ENCODE measurements around the gene ZSCAN10. TPM values are rescaled to one million over a fixed set of nuclear protein-coding genes. Genes with fewer than 3 reads are reported as not detected.

Gene ZSCAN10
- total RNA-seq, result not detected in 2 replicates

DNA sequence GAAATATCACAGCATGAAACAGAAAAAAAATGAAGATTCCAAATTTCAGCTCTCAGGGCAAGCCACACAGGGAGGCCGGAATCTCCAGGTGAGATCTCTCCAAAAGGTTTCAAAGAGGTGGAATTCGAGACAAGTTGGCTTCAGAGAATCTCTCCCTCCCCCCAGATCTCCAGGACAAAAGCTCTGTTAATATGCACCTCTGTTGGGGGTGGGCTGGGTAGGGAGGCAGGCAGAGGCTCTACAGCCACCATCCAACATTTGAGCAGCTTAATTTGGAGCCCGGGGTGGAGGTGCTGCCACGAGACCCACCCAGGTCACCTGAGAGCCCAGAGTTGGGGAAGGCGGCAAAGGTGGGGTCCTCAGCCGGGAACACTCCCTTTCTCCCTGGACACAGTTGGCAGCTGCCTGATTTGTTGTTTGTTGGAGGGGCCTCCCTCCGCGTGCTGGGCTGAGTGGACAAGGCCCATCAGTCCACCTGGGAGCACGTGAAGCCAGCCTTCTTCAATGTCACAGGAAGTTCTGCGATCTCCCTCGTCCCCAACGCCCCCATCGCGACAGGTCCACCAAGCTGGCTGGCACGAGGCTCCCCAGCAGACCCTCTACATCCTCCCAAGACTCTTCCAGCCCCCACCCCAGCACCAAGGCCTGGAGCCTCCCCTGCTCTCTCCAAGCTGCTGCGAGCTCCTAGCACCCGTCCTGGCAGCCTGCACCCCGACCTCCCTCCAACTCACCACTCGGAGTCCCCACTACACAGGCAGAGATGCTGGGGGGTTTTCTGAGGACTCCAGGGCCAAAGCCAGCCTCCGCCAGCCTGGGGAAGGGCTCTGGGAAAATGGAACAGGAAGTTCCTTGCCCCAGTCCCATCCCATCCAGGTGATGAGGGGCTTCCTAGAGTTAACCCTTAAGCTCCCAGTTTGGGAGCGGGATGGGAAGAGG, at the start of gene ZSCAN10:
Gene ZSCAN10 (minus strand): TSS at position 836 of the 936 bp plus-strand sequence. CDS start 6,357 bp downstream, outside the sequence.

DNA sequence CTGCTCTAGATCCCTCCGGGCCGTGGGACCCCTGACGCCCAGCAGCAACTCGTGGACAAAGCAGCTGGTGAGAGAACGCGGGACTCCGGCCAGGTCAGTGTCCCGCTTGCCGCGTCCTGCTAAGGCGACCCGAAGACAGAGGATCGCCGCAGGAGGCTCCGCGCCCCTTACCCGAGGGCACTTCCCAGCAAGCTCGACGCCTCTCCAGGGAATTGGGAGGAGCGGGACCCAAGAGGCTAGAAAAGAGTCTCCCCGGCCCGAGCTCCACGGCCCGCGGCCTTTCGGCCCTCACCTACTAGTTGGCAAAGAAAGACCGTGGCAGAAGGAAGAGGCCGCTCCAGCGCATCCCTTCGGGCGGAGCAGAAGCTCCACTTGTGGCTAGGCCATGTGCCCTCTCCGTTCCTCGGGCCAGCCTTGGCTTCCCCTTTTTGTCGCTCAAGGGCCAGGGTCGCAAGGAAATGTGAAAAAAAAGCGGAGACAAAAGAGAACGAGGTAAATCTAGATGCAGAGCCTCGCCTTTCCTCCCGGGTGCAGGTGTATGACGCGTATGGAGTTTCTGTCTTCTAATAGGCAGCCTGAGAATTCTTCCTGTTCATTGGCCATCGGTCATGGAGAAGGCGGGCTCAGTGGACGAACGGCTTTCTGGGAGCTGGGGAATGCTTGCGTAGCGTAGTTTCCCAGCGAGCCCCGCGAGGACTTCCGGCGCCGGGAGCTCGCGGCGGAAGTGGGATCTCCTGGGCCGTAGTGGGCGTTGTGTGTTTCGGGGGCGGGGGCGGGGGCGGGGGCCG, 35.4 kb upstream of the ZSCAN10 start, which contains the start of gene ZNF213:
Gene ZNF213 (plus strand): TSS at position 692 of the 788 bp plus-strand sequence. CDS start 2,252 bp downstream, outside the sequence.

DNA sequence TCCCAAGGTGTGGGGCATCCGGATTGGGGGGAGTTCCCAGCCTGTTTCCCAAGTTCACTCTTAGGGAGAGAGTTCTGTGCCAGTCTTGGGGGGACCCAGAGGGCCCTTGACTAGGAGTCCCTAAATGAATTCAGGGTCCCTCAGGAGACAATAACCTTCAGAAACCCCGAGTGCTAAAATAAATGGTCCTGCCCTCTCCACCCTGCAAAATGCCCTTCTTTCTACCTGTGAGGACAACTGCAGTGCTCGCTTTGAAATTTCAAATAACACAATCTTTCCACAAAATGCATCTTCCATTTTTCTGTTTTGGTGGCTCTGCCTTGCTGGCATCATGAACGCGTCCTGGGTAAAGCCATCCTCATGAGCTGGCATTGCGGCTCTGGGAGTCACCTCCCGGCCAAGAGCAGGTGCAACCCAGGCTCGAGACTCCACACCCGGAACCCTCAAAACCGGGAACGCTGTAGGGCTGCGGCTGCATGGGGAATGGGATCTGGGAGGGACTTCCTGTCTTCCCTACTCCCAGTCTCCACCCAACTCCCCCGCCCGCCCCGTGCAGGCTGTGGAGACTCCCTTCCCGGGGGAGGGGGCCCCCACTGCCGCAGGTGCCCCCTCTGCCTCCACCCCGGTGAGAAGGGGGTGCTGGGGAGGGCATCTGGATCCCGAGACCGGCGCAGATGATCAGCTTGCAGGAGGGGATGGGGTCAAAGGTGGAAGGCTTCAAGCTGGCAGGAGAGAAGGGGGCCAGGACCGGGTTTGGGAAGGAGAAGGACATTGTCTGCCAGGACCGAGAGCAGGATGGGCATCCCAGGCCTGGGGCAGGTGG, 13.2 kb upstream of the ZSCAN10 start, which contains the start of gene ZNF205:
Gene ZNF205 (plus strand): TSS at position 529 of the 823 bp plus-strand sequence. CDS start 845 bp downstream, outside the sequence.

DNA sequence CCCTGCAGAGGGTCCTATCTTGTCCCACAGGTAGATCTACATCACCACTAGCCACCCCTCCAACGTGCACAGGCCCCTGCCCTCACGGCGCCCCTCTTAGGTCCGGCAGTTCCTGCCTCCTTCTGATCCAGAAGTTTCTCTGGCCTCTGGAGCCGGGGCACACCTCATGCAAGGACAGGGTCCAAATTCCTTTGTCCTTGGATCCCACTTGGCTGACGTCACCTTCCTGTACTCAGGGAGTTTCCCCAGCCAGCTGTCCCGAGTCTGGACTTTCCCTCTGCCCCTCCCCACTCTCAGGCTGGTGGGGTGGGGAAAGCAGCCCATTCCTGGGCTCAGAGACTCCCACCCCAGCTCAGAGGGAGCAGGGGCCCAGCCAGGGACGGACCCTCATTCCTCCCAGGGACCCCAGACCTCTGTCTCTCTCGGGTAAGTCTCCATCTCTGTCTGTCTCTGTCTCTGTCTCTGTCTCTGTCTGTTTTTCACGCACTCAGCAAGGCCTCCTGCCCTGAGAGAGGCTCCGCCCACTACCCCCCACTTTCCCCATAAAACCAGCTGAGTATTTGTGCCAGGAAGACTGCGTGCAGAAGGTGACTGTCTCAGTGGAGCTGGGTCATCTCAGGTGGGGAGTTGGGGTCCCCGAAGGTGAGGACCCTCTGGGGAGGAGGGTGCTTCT, 33.9 kb downstream of the ZSCAN10 start, which contains the start of gene IL32:
Gene IL32 (plus strand): TSS at position 572 of the 673 bp plus-strand sequence. CDS start 172 bp downstream, outside the sequence.

DNA sequence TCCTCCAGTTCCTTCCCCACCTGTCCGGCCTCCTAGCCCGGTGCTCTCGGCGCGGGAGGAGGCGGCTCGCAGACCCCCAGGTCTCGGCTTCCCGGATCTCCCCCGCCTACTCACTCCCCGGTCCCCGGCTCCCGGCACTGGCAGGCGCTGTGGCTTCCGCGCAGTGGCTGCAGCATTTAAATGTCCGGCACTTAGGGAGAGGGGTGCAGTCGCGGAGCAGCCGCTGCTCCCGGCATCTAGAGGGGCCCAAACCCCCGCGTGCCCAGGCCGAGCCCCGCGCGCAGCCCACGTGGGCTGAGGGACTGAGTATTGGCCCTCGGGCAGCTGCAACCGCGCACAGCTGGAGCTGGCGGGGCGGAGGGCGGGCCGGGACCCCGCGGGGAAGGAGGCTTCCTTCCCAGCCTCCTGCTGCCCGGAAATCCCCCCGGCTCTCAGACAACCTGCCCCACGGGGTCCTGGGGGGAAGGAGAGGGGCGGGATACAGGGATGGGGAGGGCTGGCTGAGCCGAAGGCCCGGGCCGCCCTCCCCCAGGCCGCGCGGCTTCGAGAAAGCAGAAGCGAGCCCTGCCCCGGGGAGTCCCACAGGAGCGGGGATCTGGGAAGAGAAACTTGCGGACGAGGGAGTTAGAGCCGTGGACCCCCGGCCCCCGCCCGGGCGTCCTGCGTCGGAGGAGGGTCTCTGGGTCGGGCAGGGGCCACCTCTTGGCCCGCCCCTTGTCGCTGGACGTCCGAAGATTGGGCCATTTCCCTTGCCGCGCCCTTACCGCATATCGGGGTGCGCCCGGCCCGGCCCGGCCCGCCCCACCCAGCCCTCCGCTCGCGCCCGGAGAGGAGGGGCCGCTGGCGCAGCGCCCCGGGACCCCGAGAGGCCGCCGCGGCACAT, 53.1 kb downstream of the ZSCAN10 start, which contains the start of gene MMP25:
Gene MMP25 (plus strand): TSS at position 804 of the 883 bp plus-strand sequence. CDS start 357 bp downstream, outside the sequence.

Other genes starting within 250 kb of the ZSCAN10 start
- 1.1 TPM in 1 of 2 replicates, not detected in the other for gene PRSS22, start 241.1 kb downstream of the ZSCAN10 start, total RNA-seq
- 73.0 and 87.7 TPM in 2 replicates for gene FLYWCH2, start 216.1 kb downstream of the ZSCAN10 start, total RNA-seq
- 46.4 and 54.1 TPM in 2 replicates for gene FLYWCH1, start 187.4 kb downstream of the ZSCAN10 start, total RNA-seq
- gene KREMEN2, start 135.0 kb downstream of the ZSCAN10 start, total RNA-seq, result 0.81 and 4.9 TPM in 2 replicates
- 6.5 and 22.5 TPM in 2 replicates for gene PAQR4, start 129.9 kb downstream of the ZSCAN10 start, total RNA-seq
- gene PKMYT1, start 118.8 kb downstream of the ZSCAN10 start, total RNA-seq, result 6.3 and 101 TPM in 2 replicates
- under 0.01 TPM in 1 of 2 replicates, not detected in the other for gene CLDN9, start 86.4 kb downstream of the ZSCAN10 start, total RNA-seq
- 31.8 and 63.8 TPM in 2 replicates for gene CLDN6, start 81.1 kb downstream of the ZSCAN10 start, total RNA-seq
- gene TNFRSF12A, start 78.9 kb downstream of the ZSCAN10 start, total RNA-seq, result 630 and 760 TPM in 2 replicates
- gene HCFC1R1, start 75.4 kb downstream of the ZSCAN10 start, total RNA-seq, result 61.8 and 378 TPM in 2 replicates
- gene THOC6, start 75.3 kb downstream of the ZSCAN10 start, total RNA-seq, result 32.4 and 43.7 TPM in 2 replicates
- not detected in 2 replicates for gene BICDL2, start 62.4 kb downstream of the ZSCAN10 start, total RNA-seq
- under 0.01 and 0.13 TPM in 2 replicates for gene MMP25, start 52.7 kb downstream of the ZSCAN10 start, total RNA-seq
- gene IL32, start 33.7 kb downstream of the ZSCAN10 start, total RNA-seq, result 128 and 172 TPM in 2 replicates
- 15.8 and 25.9 TPM in 2 replicates for gene ZNF205, start 13.3 kb upstream of the ZSCAN10 start, total RNA-seq
- gene ZNF213, start 35.7 kb upstream of the ZSCAN10 start, total RNA-seq, result 5.9 and 9.9 TPM in 2 replicates
- gene OR1F1, start 88.9 kb upstream of the ZSCAN10 start, total RNA-seq, result not detected in 2 replicates
- gene ZNF200, start 135.9 kb upstream of the ZSCAN10 start, total RNA-seq, result 4.6 and 4.9 TPM in 2 replicates
- gene MEFV, start 157.3 kb upstream of the ZSCAN10 start, total RNA-seq, result not detected in 2 replicates
- gene ZNF263, start 184.2 kb upstream of the ZSCAN10 start, total RNA-seq, result 19.9 and 29.3 TPM in 2 replicates
- gene TIGD7, start 206.1 kb upstream of the ZSCAN10 start, total RNA-seq, result 1.4 and 1.8 TPM in 2 replicates
- gene ZNF75A, start 206.2 kb upstream of the ZSCAN10 start, total RNA-seq, result 9.0 and 11.2 TPM in 2 replicates